Measurements from ENCODE around the gene HOGA1.

GRCh38 chr10:97563337-97563736, 20.9 kb upstream of the HOGA1 start:
- TF ChIP-seq CTCF (IDR thresholded peaks at IDR 0.05) (no peak), ZFX (IDR thresholded peaks at IDR 0.05; ENCODE audit: borderline replicate concordance) (no peak)
